KMS-11 (cell line): ENCODE measurements around the gene DOCK10.

Experiments
- H2AFZ ChIP-seq: fragments of 200-600 bp; sonication (generic); 2 replicates; pipeline ENCODE4 v1.6.1; 2016; ENCODE audit warnings: antibody characterized with exemption, mixed run types, low read depth
- H3K27ac ChIP-seq: fragments of 200-600 bp; sonication (generic); 2 replicates; pipeline ENCODE4 v1.6.1; 2016; ENCODE audit warnings: mild to moderate bottlenecking, mixed run types
- H3K27me3 ChIP-seq: fragments of 200-600 bp; sonication (generic); 2 replicates; pipeline ENCODE4 v1.6.1; 2017; ENCODE audit warnings: mild to moderate bottlenecking, low read depth, mixed run types, moderate library complexity; ENCODE audit not compliant: insufficient read depth
- H3K36me3 ChIP-seq: fragments of 200-600 bp; sonication (generic); 2 replicates; pipeline ENCODE4 v1.6.1; 2017; ENCODE audit warnings: mild to moderate bottlenecking, mixed run types; ENCODE audit not compliant: insufficient read depth
- H3K4me1 ChIP-seq: fragments of 200-600 bp; sonication (generic); 2 replicates; pipeline ENCODE4 v1.6.1; 2016; ENCODE audit warnings: mild to moderate bottlenecking, low read depth, mixed run types; ENCODE audit not compliant: poor library complexity, severe bottlenecking
- H3K4me2 ChIP-seq: fragments of 200-600 bp; sonication (generic); 2 replicates; pipeline ENCODE4 v1.7.0; 2016; ENCODE audit warnings: mild to moderate bottlenecking, mixed run types
- H3K4me3 ChIP-seq: fragments of 200-600 bp; sonication (generic); IDR thresholded peaks from 2 replicates; pipeline ENCODE4 v1.6.1; 2017; ENCODE audit warnings: low read depth, low read length, mixed read lengths; ENCODE audit not compliant: insufficient read depth
- H3K79me2 ChIP-seq: fragments of 200-600 bp; sonication (generic); 2 replicates; pipeline ENCODE4 v1.6.1; 2016; ENCODE audit warnings: low read depth, mixed run types; ENCODE audit not compliant: insufficient read depth
- H3K9ac ChIP-seq: fragments of 200-600 bp; sonication (generic); 2 replicates; pipeline ENCODE4 v1.6.1; 2016; ENCODE audit warnings: mild to moderate bottlenecking, mixed run types
- H4K20me1 ChIP-seq: fragments of 200-600 bp; sonication (generic); 2 replicates; pipeline ENCODE4 v1.6.1; 2016; ENCODE audit warnings: mild to moderate bottlenecking, mixed run types; ENCODE audit not compliant: insufficient read depth
- CTCF ChIP-seq: fragments of 200-600 bp; sonication (generic); conservative IDR thresholded peaks from 2 replicates; pipeline ENCODE4 v1.6.1; 2017; ENCODE audit warnings: low read depth, mild to moderate bottlenecking, antibody characterized with exemption, low read length, moderate library complexity, mixed read lengths

DOCK10 gene

GRCh38 chr2:224986477-224986876 is 55.8 kb downstream of the DOCK10 start:
- Histone ChIP-seq H3K4me1 (no peaks in the 10 kb centered on the region), H3K9ac (no peak overlapping the region), H2AFZ (no peak overlapping the region), H3K27ac (no peak overlapping the region), H3K79me2 (no peaks in the 10 kb centered on the region), H3K4me2 (no peak overlapping the region), H3K27me3 (no peaks in the 10 kb centered on the region), H4K20me1 (no peaks in the 10 kb centered on the region), H3K36me3 (no peaks in the 10 kb centered on the region), H3K4me3 (no peak overlapping the region)
- no peak for TF ChIP-seq CTCF

- no peak overlapping the region for H3K4me2 ChIP-seq
- H3K27ac ChIP-seq = no peak overlapping the region
- H3K9ac ChIP-seq = no peak overlapping the region
- H3K4me1 ChIP-seq = no peaks in the 10 kb centered on the region
- H3K79me2 ChIP-seq = no peaks in the 10 kb centered on the region
- H2AFZ ChIP-seq = no peak overlapping the region
- no peaks in the 10 kb centered on the region for H4K20me1 ChIP-seq
- H3K4me3 ChIP-seq = no peak overlapping the region
- H3K36me3 ChIP-seq = no peaks in the 10 kb centered on the region
- H3K27me3 ChIP-seq = no peaks in the 10 kb centered on the region
- TF ChIP-seq CTCF = no peak
These were observed 57.6 kb downstream of the DOCK10 start for GRCh38 chr2:224984637-224985036.

- no peak overlapping the region for H2AFZ ChIP-seq
- H3K79me2 ChIP-seq = no peaks in the 10 kb centered on the region
- H3K4me1 ChIP-seq = no peaks in the 10 kb centered on the region
- no peaks in the 10 kb centered on the region for H4K20me1 ChIP-seq
- no peaks in the 10 kb centered on the region for H3K27me3 ChIP-seq
- TF ChIP-seq CTCF = no peak
- no peak overlapping the region for H3K4me3 ChIP-seq
- no peak overlapping the region for H3K27ac ChIP-seq
- H3K36me3 ChIP-seq = no peaks in the 10 kb centered on the region
- H3K9ac ChIP-seq = no peak overlapping the region
- no peak overlapping the region for H3K4me2 ChIP-seq
These were observed 58.3 kb downstream of the DOCK10 start for GRCh38 chr2:224983712-224984554.

GRCh38 chr2:224982910-224983711 is 59.2 kb downstream of the DOCK10 start:
- Histone ChIP-seq H3K27me3 (no peaks in the 10 kb centered on the region), H3K79me2 (no peaks in the 10 kb centered on the region), H3K36me3 (no peaks in the 10 kb centered on the region), H3K4me1 (no peaks in the 10 kb centered on the region), H2AFZ (no peak overlapping the region), H3K4me2 (no peak overlapping the region), H4K20me1 (no peaks in the 10 kb centered on the region), H3K4me3 (no peak overlapping the region), H3K9ac (no peak overlapping the region), H3K27ac (no peak overlapping the region)
- TF ChIP-seq CTCF = no peak
